HepG2 (cell line): Measurements from ENCODE around the gene CIAPIN1. TPM values are rescaled to one million over a fixed set of nuclear protein-coding genes. Genes with fewer than 3 reads are reported as not detected.
A peak's percentile ranks its signal among the peaks of the same experiment; 100 is the strongest.

ENCODE experiments used
- ARID4A ChIP-seq: sonication (generic); formaldehyde crosslinking; IDR thresholded peaks from 2 replicates; pipeline ENCODE4 v1.5.0; 2020; ENCODE audit warnings: mild to moderate bottlenecking, missing genetic modification reagents, borderline replicate concordance
- CEBPG ChIP-seq: IDR thresholded peaks from 2 replicates; pipeline ENCODE4 v1.6.1; 2016
- FOSL1 ChIP-seq: sonication (generic); formaldehyde crosslinking; IDR thresholded peaks from 2 replicates; pipeline ENCODE4 v1.9.0; 2021; ENCODE audit warnings: missing genetic modification reagents, borderline replicate concordance
- MAFF ChIP-seq: IDR thresholded peaks from 2 replicates; pipeline ENCODE4 v1.6.1; 2011; ENCODE audit warnings: low read depth, low read length, improper control_type of control experiment
- MED1 ChIP-seq: sonication (generic); formaldehyde crosslinking; IDR thresholded peaks from 2 replicates; pipeline ENCODE4 v1.4.0; 2020; ENCODE audit warnings: missing genetic modification reagents
- PBX3 ChIP-seq: sonication (generic); formaldehyde crosslinking; IDR thresholded peaks from 2 replicates; pipeline ENCODE4 v1.8.1; 2023; ENCODE audit warnings: missing genetic modification reagents, inconsistent platforms, borderline replicate concordance
- PHF21A ChIP-seq: sonication (generic); formaldehyde crosslinking; IDR thresholded peaks from 2 replicates; pipeline ENCODE4 v1.5.0; 2020; ENCODE audit warnings: mild to moderate bottlenecking, missing genetic modification reagents
- POLR2A ChIP-seq, 2 experiments: IDR thresholded peaks; 2 replicates each; pipeline ENCODE4 v1.6.1; 2011; ENCODE audit warnings: low read depth in 2 of 2, low read length in 2 of 2, mild to moderate bottlenecking in 1 of 2, moderate library complexity in 1 of 2; ENCODE audit not compliant: insufficient read depth in 1 of 2
- RARA ChIP-seq: IDR thresholded peaks from 2 replicates; pipeline ENCODE4 v1.6.1; 2016; ENCODE audit warnings: missing genetic modification reagents, missing compliant biosample characterization
- RFX1 ChIP-seq: fragments of 450-650 bp; IDR thresholded peaks from 2 replicates; pipeline ENCODE4 v1.6.1; 2017
- SNAPC2 ChIP-seq: sonication (generic); formaldehyde crosslinking; IDR thresholded peaks from 2 replicates; pipeline ENCODE4 v1.8.1; 2022; ENCODE audit warnings: mild to moderate bottlenecking, missing genetic modification reagents
- SP4 ChIP-seq: sonication (generic); formaldehyde crosslinking; IDR thresholded peaks from 2 replicates; pipeline ENCODE4 v1.8.1; 2023; ENCODE audit warnings: mild to moderate bottlenecking, missing genetic modification reagents
- TRIM22 ChIP-seq: fragments of 450-650 bp; IDR thresholded peaks from 2 replicates; pipeline ENCODE4 v1.6.1; 2017
- ZFP90 ChIP-seq: sonication (generic); formaldehyde crosslinking; IDR thresholded peaks from 2 replicates; pipeline ENCODE4 v1.8.0; 2022; ENCODE audit warnings: missing genetic modification reagents, mild to moderate bottlenecking, inconsistent platforms, borderline replicate concordance
- ZNF136 ChIP-seq: sonication (generic); formaldehyde crosslinking; IDR thresholded peaks from 2 replicates; pipeline ENCODE4 v1.8.1; 2022; ENCODE audit warnings: low read depth, mild to moderate bottlenecking, moderate library complexity, missing genetic modification reagents
- ZNF275 ChIP-seq: sonication (generic); formaldehyde crosslinking; IDR thresholded peaks from 2 replicates; pipeline ENCODE4 v1.8.0; 2022; ENCODE audit warnings: missing genetic modification reagents, mild to moderate bottlenecking, inconsistent platforms, borderline replicate concordance
- ZNF296 ChIP-seq: sonication (generic); formaldehyde crosslinking; conservative IDR thresholded peaks from 2 replicates; pipeline ENCODE4 v1.5.0; 2020; ENCODE audit warnings: mild to moderate bottlenecking, missing genetic modification reagents
- ZNF335 ChIP-seq: sonication (generic); formaldehyde crosslinking; IDR thresholded peaks from 2 replicates; pipeline ENCODE4 v1.4.0; 2020; ENCODE audit warnings: missing genetic modification reagents
- ZNF44 ChIP-seq: sonication (generic); formaldehyde crosslinking; IDR thresholded peaks from 2 replicates; pipeline ENCODE4 v1.5.1; 2020; ENCODE audit warnings: mild to moderate bottlenecking, missing genetic modification reagents
- ZNF644 ChIP-seq: IDR thresholded peaks from 2 replicates; pipeline ENCODE4 v1.6.1; 2016; ENCODE audit warnings: low read depth
- ZNF768 ChIP-seq: sonication (generic); formaldehyde crosslinking; IDR thresholded peaks from 2 replicates; pipeline ENCODE4 v1.4.0; 2020; ENCODE audit warnings: missing genetic modification reagents
- ZNF772 ChIP-seq: sonication (generic); formaldehyde crosslinking; IDR thresholded peaks from 2 replicates; pipeline ENCODE4 v1.5.0; 2020; ENCODE audit warnings: mild to moderate bottlenecking, missing genetic modification reagents
- ZNF780A ChIP-seq: sonication (generic); formaldehyde crosslinking; IDR thresholded peaks from 2 replicates; pipeline ENCODE4 v1.8.0; 2022; ENCODE audit warnings: mild to moderate bottlenecking, missing genetic modification reagents, moderate library complexity
- ZSCAN9 ChIP-seq: IDR thresholded peaks from 2 replicates; pipeline ENCODE4 v1.6.1; 2016; ENCODE audit warnings: borderline replicate concordance
- polyA plus RNA-seq, 8 experiments: library from polyadenylated mRNA; depleted of rRNA in 3 of 8; stranded (reverse) in 7 of 8; unstranded in 1 of 8; fragments of >200 nt; fragmentation: Illumina TruSeq in 4 of 8; extraction: Trizol in 4 of 8; gene quantifications; 2 replicates each; pipeline versions ENCODE4 v1.2.1 to v1.2.3, GENCODE V29; 2011 to 2016; ENCODE audit warnings: low read depth in 4 of 8, missing spikeins in 1 of 8, mixed read lengths in 1 of 8; ENCODE audit not compliant: insufficient read depth in 1 of 8
- total RNA-seq, 5 experiments: library from RNA; depleted of rRNA; stranded (reverse); fragments of >200 nt; fragmentation: Illumina TruSeq; extraction: Trizol; gene quantifications; 2 replicates each; pipeline ENCODE4 v1.2.3, GENCODE V29; 2016; ENCODE audit warnings: low read depth in 1 of 5

CIAPIN1 gene
- total and polyA plus RNA-seq, 2 of the 13 experiments (the other 11 are each of a cell fraction or from before 2014, with no cell fraction given): 69.3 to 89.7 TPM

GRCh38 chr16:57462209-57462977 is 15.2 kb upstream of the CIAPIN1 start, which contains the start of gene POLR2C (continued):
- TF ChIP-seq ZNF772 (peak; percentile 80; the same call in 1 of the 2 replicates), MAFF (no peak), PHF21A (CRISPR knock-in tag) (no peak), ARID4A (CRISPR knock-in tag) (peak; percentile 98), ZNF335 (peak; percentile 74; the same call in 1 of the 2 replicates), POLR2A (IDR thresholded peaks at IDR 0.05; ENCODE audit: insufficient read depth in 1 of 2, low read depth in 2 of 2, low read length in 2 of 2) (peak; percentile 99), SNAPC2 (no peak), ZNF275 (CRISPR knock-in tag) (peak; percentile 93; the same call in 1 of the 2 replicates), ZFP90 (peak; percentile 96), ZNF780A (peak; percentile 42; the same call in 1 of the 2 replicates), ZSCAN9 (CRISPR knock-in tag) (peak; percentile 96), RFX1 (no peak), SP4 (CRISPR knock-in tag) (peak; percentile 78), MED1 (peak; percentile 93), CEBPG (CRISPR knock-in tag) (peak; percentile 48), ZNF296 (CRISPR knock-in tag) (0 out of 2 replicates have a peak, but pooled peaks have one; percentile 52), FOSL1 (peak; percentile 29; the same call in 1 of the 2 replicates), RARA (peak; percentile 60), ZNF644 (CRISPR knock-in tag) (0 out of 2 replicates have a peak, but pooled peaks have one; percentile 50), PBX3 (CRISPR knock-in tag) (0 out of 2 replicates have a peak, but pooled peaks have one; percentile 12), ZNF768 (peak; percentile 86; the same call in 1 of the 2 replicates), ZNF136 (CRISPR knock-in tag) (no peak), ZNF44 (peak; percentile 10; the same call in 1 of the 2 replicates), TRIM22 (no peak)
